ENCODE data around the gene NFAM1. TPM values are rescaled to one million over a fixed set of nuclear protein-coding genes. Genes with fewer than 3 reads are reported as not detected.

The NFAM1 gene
- total RNA-seq, 2 experiments from 2014 or later = 0.10 to 0.15 TPM

DNA sequence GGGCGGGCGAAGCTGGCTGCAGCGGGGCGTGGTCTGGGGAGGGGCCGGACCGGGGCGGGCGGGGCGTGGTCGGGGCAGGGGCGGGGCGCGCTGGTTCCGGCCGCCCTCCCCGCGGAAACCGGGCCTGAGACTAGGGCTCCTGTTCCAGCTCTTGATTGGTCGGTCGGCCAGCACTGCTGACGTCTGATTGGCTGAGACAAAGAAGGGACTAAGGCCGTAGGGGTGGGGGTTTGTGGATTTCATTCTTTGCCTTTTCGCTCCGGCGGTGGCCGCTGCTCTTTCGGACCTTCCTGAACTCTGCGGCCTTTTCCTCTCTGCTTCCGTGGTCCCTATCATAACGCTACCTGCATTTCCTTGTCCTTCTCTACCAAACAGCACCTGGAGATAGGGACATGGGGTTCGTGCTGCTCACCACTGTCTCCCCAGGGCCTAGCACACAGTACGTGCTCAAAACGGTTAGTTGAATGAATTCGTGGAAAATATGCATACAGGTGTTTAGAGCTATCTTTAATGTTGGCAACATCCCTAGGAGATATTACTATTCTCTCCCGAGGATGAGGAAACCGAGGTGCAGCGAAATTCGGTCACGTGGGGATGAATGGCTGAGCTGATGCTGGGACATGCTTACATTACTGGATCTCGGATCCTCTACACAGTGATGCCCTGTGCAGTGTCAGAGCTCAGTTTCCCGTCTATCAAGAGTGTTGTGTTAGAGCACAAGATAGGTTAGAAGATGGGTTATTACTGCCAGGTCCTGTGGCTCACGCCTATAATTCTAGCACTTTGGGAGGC lies 62.8 kb downstream of the NFAM1 start:
- Mint-ChIP-seq H3K36me3 (ENCODE audit: low read depth) (no peaks in the 10 kb centered on the region), H3K27ac (no peak overlapping the region), H3K9me3 (no peaks in the 10 kb centered on the region), H3K4me1 (ENCODE audit: low read depth) (peaks cover 12% of the 10 kb centered on the region), H3K27me3 (ENCODE audit: low read depth) (peaks cover 23% of the 10 kb centered on the region), H3K4me3 (peak overlapping the region; percentile 85)
- DNase-seq = peak; percentile 88
- CTCF ChIA-PET = interaction anchor here (0.5 to 1.5 kb wide), 3 partner anchors 75 to 355 kb away, joined by 3 to 5 read pairs (median 4); partner anchors contain the start of gene NDUFA6
- intact Hi-C loops (cut with micrococcal nuclease) = loop anchor here (2.0 to 5.0 kb wide), 3 partner anchors 41 to 187 kb away; no protein-coding TSS in a partner anchor

- Mint-ChIP-seq H3K9me3 (no peaks in the 10 kb centered on the region), H3K36me3 (ENCODE audit: low read depth) (no peaks in the 10 kb centered on the region), H3K4me1 (ENCODE audit: low read depth) (peaks cover 12% of the 10 kb centered on the region), H3K4me3 (peak overlapping the region; percentile 85), H3K27me3 (ENCODE audit: low read depth) (peaks cover 23% of the 10 kb centered on the region), H3K27ac (no peak overlapping the region)
- intact Hi-C loops (cut with micrococcal nuclease) = loop anchor here (2.0 to 5.0 kb wide), 3 partner anchors 40 to 186 kb away; no protein-coding TSS in a partner anchor
- CTCF ChIA-PET = interaction anchor here (0.5 to 1.5 kb wide), 3 partner anchors 76 to 356 kb away, joined by 3 to 5 read pairs (median 4); partner anchors contain the start of gene NDUFA6
- DNase-seq = peak; percentile 19
Measured at GRCh38 chr22:42368379-42369249, 63.6 kb downstream of the NFAM1 start.

GRCh38 chr22:42367980-42368378 lies 64.2 kb downstream of the NFAM1 start:
- peaks cover 12% of the 10 kb centered on the region for H3K4me1 Mint-ChIP-seq (ENCODE audit: low read depth)

DNA sequence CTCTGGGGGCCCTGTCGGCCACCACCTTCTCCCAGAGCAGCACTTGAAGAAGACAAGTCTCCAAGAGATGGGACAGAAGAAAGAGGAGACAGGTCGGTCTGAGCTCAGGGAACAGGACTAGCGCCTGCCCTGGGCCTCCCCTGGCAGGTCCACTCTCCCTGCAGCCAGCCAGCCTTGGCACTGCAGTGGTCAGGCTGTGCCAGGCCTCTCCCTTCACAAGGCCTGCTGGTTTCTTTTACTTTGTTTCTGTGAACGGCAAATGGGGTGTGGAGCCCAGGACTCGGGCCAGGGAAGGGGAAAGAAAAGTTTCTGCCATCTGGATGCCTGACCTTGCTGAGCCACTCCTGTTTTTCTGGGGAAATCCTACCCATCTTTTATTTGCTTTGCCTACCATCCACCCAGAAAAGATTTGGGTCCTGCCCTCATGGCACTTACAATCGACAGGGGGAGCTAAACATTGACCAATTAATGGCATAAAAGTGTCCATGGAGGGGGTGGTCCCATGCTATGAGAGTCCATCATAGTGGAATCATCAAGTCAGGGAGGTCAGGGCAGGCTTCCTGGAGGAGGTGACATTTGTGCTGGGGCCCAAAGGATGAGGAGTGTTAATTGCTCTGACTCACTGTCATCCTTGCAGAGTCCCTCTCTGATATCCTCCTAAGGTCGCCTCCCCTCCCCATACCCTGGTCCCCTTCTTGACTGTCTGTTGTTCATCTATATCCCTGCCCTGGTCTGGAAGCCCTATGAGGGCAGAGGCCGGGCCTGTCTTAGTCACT lies 65.2 kb downstream of the NFAM1 start:
- intact Hi-C loops (cut with micrococcal nuclease) = loop anchor here (5.0 kb wide), 1 partner anchor 75 kb away; no protein-coding TSS in a partner anchor
- no peak for DNase-seq
- Mint-ChIP-seq H3K36me3 (ENCODE audit: low read depth) (no peaks in the 10 kb centered on the region), H3K9me3 (no peaks in the 10 kb centered on the region), H3K27ac (no peak overlapping the region), H3K4me3 (no peak overlapping the region), H3K27me3 (ENCODE audit: low read depth) (peaks cover 25% of the 10 kb centered on the region), H3K4me1 (ENCODE audit: low read depth) (peaks cover 12% of the 10 kb centered on the region)
- CTCF ChIA-PET = interaction anchor here (0.9 kb wide), 1 partner anchor 276 kb away, joined by 3 read pairs; the partner anchor contains the start of gene NDUFA6

More at GRCh38 chr22:42367980-42368378, 64.2 kb downstream of the NFAM1 start:
- no peak for DNase-seq
- CTCF ChIA-PET = interaction anchor here (0.9 kb wide), 1 partner anchor 277 kb away, joined by 3 read pairs; the partner anchor contains the start of gene NDUFA6
- H3K4me3 Mint-ChIP-seq = peak overlapping the region; percentile 85
- H3K27me3 Mint-ChIP-seq (ENCODE audit: low read depth) = peaks cover 23% of the 10 kb centered on the region
- no peak overlapping the region for H3K27ac Mint-ChIP-seq
- no peaks in the 10 kb centered on the region for H3K9me3 Mint-ChIP-seq
- no peaks in the 10 kb centered on the region for H3K36me3 Mint-ChIP-seq (ENCODE audit: low read depth)
- intact Hi-C loops (cut with micrococcal nuclease) = loop anchor here (2.0 to 5.0 kb wide), 3 partner anchors 39 to 185 kb away; no protein-coding TSS in a partner anchor

- CTCF ChIA-PET = no interaction called here
- intact Hi-C loops (cut with micrococcal nuclease) = loop anchor here (5.0 kb wide), 1 partner anchor 76 kb away; no protein-coding TSS in a partner anchor
- H3K9me3 Mint-ChIP-seq = no peaks in the 10 kb centered on the region
- H3K36me3 Mint-ChIP-seq (ENCODE audit: low read depth) = no peaks in the 10 kb centered on the region
- no peak for DNase-seq
- no peak overlapping the region for H3K4me3 Mint-ChIP-seq
- H3K27me3 Mint-ChIP-seq (ENCODE audit: low read depth) = peaks cover 25% of the 10 kb centered on the region
- H3K27ac Mint-ChIP-seq = no peak overlapping the region
- H3K4me1 Mint-ChIP-seq (ENCODE audit: low read depth) = peaks cover 12% of the 10 kb centered on the region
Measured at GRCh38 chr22:42365942-42366695, 66.1 kb downstream of the NFAM1 start.

DNA sequence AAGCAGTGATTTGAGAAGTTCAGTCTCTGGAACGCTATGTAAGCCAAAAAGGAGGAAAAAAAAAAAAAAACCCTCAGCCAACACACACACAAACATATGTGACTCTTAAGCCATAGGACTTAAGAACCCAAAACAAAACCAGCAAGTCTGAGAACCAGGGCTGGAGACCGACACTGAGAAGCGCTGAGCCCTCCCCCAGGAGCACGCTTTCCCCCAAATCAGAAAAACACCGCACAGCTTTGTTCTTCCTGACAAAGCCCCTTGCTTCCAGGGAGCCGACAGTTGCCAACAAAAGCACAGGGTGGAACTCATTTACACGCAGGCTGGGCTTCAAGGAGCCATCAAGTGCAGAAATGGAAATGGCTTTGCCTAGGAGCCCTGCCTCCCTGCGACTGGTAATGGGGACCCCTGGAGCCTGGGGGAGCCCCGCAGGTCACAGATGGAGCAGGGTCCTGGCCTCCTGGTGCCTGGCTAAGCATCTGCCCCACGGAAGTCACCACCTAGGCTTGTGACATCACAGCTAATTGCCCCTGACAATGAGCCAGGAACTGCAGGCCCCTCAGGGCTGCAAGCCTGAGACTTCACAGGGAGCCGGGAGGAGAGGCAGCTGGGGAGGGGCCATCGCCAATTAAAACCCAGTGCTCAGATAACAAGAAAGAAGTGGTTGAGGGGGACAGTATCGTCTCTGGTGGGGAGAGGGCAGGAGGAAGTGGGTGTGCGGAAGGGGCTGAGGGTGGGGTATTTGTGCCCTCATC lies 66.9 kb downstream of the NFAM1 start:
- no peaks in the 10 kb centered on the region for H3K36me3 Mint-ChIP-seq (ENCODE audit: low read depth)
- DNase-seq = no peak
- intact Hi-C loops (cut with micrococcal nuclease) = loop anchor here (5.0 kb wide), 1 partner anchor 77 kb away; no protein-coding TSS in a partner anchor
- no peak overlapping the region for H3K4me3 Mint-ChIP-seq
- peaks cover 25% of the 10 kb centered on the region for H3K27me3 Mint-ChIP-seq (ENCODE audit: low read depth)
- CTCF ChIA-PET = no interaction called here
- H3K4me1 Mint-ChIP-seq (ENCODE audit: low read depth) = peaks cover 12% of the 10 kb centered on the region
- H3K27ac Mint-ChIP-seq = no peak overlapping the region
- H3K9me3 Mint-ChIP-seq = no peaks in the 10 kb centered on the region

GRCh38 chr22:42364604-42365110 lies 67.5 kb downstream of the NFAM1 start:
- CTCF ChIA-PET = interaction anchor here (0.6 kb wide), 1 partner anchor 8 kb away, joined by 3 read pairs; no protein-coding TSS in a partner anchor
- DNase-seq = no peak
- Mint-ChIP-seq H3K4me1 (ENCODE audit: low read depth) (peaks cover 10% of the 10 kb centered on the region), H3K9me3 (no peaks in the 10 kb centered on the region), H3K36me3 (ENCODE audit: low read depth) (no peaks in the 10 kb centered on the region), H3K27me3 (ENCODE audit: low read depth) (peaks cover 25% of the 10 kb centered on the region), H3K4me3 (no peak overlapping the region), H3K27ac (no peak overlapping the region)
- intact Hi-C loops (cut with micrococcal nuclease) = loop anchor here (5.0 kb wide), 1 partner anchor 78 kb away; no protein-coding TSS in a partner anchor

- Mint-ChIP-seq H3K4me1 (ENCODE audit: low read depth) (peaks cover 7% of the 10 kb centered on the region), H3K27ac (no peak overlapping the region), H3K4me3 (no peak overlapping the region), H3K27me3 (ENCODE audit: low read depth) (peaks cover 25% of the 10 kb centered on the region), H3K9me3 (no peaks in the 10 kb centered on the region), H3K36me3 (ENCODE audit: low read depth) (no peaks in the 10 kb centered on the region)
- no peak for DNase-seq
- CTCF ChIA-PET = interaction anchor here (0.6 kb wide), 1 partner anchor 9 kb away, joined by 3 read pairs; no protein-coding TSS in a partner anchor
- intact Hi-C loops (cut with micrococcal nuclease) = no loop called here
Measured at GRCh38 chr22:42363892-42364291, 68.3 kb downstream of the NFAM1 start.

DNA sequence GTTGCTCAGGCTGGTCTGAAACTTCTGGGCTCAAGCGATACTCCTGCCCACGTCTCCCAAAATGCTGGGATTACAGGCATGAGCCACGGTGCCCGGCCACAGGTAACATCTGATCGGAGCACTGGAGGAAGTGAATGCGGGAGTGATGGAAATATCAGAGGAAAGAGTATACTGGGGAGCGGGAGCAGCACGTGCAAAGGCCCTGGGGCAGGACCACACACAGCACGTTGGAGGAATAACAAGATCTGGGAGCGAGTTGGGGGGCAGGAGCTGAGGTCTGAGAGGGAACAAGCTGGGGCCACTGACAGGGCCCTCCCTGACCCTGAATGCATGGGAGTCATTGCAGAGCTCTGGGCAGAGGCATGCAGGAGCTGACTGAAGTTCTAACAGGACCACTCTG lies 70.7 kb downstream of the NFAM1 start:
- no peaks in the 10 kb centered on the region for H3K36me3 Mint-ChIP-seq (ENCODE audit: low read depth)
- H3K27ac Mint-ChIP-seq = no peak overlapping the region
- CTCF ChIA-PET = no interaction called here
- no peak overlapping the region for H3K4me3 Mint-ChIP-seq
- DNase-seq = no peak
- H3K4me1 Mint-ChIP-seq (ENCODE audit: low read depth) = no peaks in the 10 kb centered on the region
- intact Hi-C loops (cut with micrococcal nuclease) = no loop called here
- peaks cover 9% of the 10 kb centered on the region for H3K27me3 Mint-ChIP-seq (ENCODE audit: low read depth)
- no peaks in the 10 kb centered on the region for H3K9me3 Mint-ChIP-seq

DNA sequence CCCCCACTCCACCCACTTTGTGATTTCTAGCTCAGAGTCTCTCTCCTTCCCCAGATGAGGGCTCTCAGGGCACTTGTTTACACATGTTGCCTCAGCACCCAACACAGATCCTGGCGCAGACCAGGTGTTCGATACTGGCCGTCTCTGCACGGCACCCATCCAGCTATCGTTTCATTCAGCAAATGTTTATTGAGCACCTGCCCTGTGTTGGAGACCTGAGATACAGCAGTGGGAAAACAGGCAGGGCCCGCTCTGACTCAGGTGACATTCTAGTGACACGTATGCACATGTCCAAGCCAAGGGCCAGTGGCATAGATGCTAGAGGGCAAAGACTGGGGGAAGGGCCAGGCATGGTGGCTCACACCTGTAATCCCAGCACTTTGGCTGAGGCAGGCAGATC lies 71.9 kb downstream of the NFAM1 start:
- no peak for DNase-seq
- Mint-ChIP-seq H3K27ac (no peak overlapping the region), H3K9me3 (no peaks in the 10 kb centered on the region), H3K27me3 (ENCODE audit: low read depth) (peaks cover 5% of the 10 kb centered on the region), H3K4me3 (no peak overlapping the region), H3K4me1 (ENCODE audit: low read depth) (no peaks in the 10 kb centered on the region), H3K36me3 (ENCODE audit: low read depth) (no peaks in the 10 kb centered on the region)
- intact Hi-C loops (cut with micrococcal nuclease) = no loop called here
- CTCF ChIA-PET = no interaction called here

All from activated naive CD4-positive, alpha-beta T cell treated with anti-CD3 and anti-CD28 coated beads for 36 hours (primary cell).